ENCODE measurements around the gene GMDS. TPM values are rescaled to one million over a fixed set of nuclear protein-coding genes. Genes with fewer than 3 reads are reported as not detected.
"Not testable (repeated sequence)": the region's sequence is repeated elsewhere in the genome, so short reads cannot be mapped to it uniquely, and the experiment has no call there.

The GMDS gene
- total RNA-seq, 3 donors from 2014 or later (not counting 1 experiment from before 2014, with no cell fraction given) = 23.6 to 31.0 (median 26.4) TPM

- Mint-ChIP-seq H3K4me1 (peaks cover 0 to 4% of the 10 kb centered on the region in 2 donors), H3K27me3 (ENCODE audit: low read depth in 2 of 2) (no peaks in the 10 kb centered on the region), H3K27ac (no peak overlapping the region), H3K4me3 (no peak overlapping the region), H3K36me3 (no peaks in the 10 kb centered on the region), H3K9me3 (no peaks in the 10 kb centered on the region)
- ATAC-seq (peak in 1 of 3 donors; percentile 29), DNase-seq (no peak)
- H3K4me1 ChIP-seq (ENCODE audit: control insufficient read depth, insufficient read depth, low read length) = no peaks in the 10 kb centered on the region
- H3K9me3 ChIP-seq (ENCODE audit: control insufficient read depth, insufficient read depth, low read length) = no peaks in the 10 kb centered on the region
- intact Hi-C loops (cut with micrococcal nuclease) = no loop called here
- H3K36me3 ChIP-seq (ENCODE audit: control insufficient read depth, insufficient read depth, low read length) = no peaks in the 10 kb centered on the region
- 45% methylated on average over 16 of the region's 16 CpGs for WGBS (ENCODE audit: insufficient coverage)
- no peak for TF ChIP-seq CTCF (IDR thresholded peaks at IDR 0.05)
- H3K27me3 ChIP-seq (ENCODE audit: control insufficient read depth, insufficient read depth, low read length) = no peaks in the 10 kb centered on the region
- no peak overlapping the region for H3K27ac ChIP-seq (ENCODE audit: low read length)
- H3K4me3 ChIP-seq (ENCODE audit: low read length) = no peak overlapping the region
Measured at GRCh38 chr6:1670711-1671462, 574.5 kb downstream of the GMDS start.

DNA sequence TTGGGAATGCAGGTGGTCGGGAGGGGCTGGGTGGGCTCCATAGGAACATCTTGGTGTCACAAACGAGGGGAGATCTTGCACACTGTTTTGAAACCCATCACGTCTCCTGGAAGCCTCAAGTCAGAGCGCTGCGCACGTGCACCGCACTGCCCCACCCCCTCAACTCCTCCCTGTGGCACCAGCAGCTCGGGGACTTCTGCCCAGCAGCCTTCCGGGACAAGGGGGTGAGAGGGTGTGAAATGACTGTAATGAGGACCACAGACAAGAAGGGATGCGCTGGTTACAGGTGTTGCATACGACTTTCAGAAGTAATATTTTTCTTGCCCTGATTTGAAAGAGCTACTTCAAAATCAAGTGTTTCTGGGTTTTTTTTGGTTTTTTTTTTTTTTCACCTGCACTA lies 575.4 kb downstream of the GMDS start:
- Mint-ChIP-seq H3K27ac (no peak overlapping the region), H3K4me3 (no peak overlapping the region), H3K9me3 (no peaks in the 10 kb centered on the region), H3K27me3 (ENCODE audit: low read depth in 2 of 2) (no peaks in the 10 kb centered on the region), H3K36me3 (no peaks in the 10 kb centered on the region), H3K4me1 (peaks cover 0 to 4% of the 10 kb centered on the region in 2 donors)
- TF ChIP-seq CTCF (IDR thresholded peaks at IDR 0.05) = no peak
- ATAC-seq = no peak
- Histone ChIP-seq H3K27ac (ENCODE audit: low read length) (no peak overlapping the region), H3K4me3 (ENCODE audit: low read length) (no peak overlapping the region), H3K27me3 (ENCODE audit: control insufficient read depth, insufficient read depth, low read length) (no peaks in the 10 kb centered on the region), H3K4me1 (ENCODE audit: control insufficient read depth, insufficient read depth, low read length) (peaks cover 4% of the 10 kb centered on the region), H3K9me3 (ENCODE audit: control insufficient read depth, insufficient read depth, low read length) (no peaks in the 10 kb centered on the region), H3K36me3 (ENCODE audit: control insufficient read depth, insufficient read depth, low read length) (no peaks in the 10 kb centered on the region)
- no peak for DNase-seq
- WGBS (ENCODE audit: insufficient coverage) = 88% methylated on average over 11 of the region's 11 CpGs
- intact Hi-C loops (cut with micrococcal nuclease) = no loop called here

GRCh38 chr6:1668456-1668855 lies 576.9 kb downstream of the GMDS start:
- WGBS (ENCODE audit: insufficient coverage) = 100% methylated on average over 4 of the region's 5 CpGs

GRCh38 chr6:1667805-1668175 lies 577.6 kb downstream of the GMDS start:
- H3K4me3 ChIP-seq (ENCODE audit: low read length) = no peak overlapping the region
- no peak for DNase-seq
- Mint-ChIP-seq H3K4me1 (peaks cover 0 to 4% of the 10 kb centered on the region in 2 donors), H3K4me3 (no peak overlapping the region), H3K27me3 (ENCODE audit: low read depth in 2 of 2) (no peaks in the 10 kb centered on the region), H3K9me3 (no peaks in the 10 kb centered on the region), H3K27ac (no peak overlapping the region), H3K36me3 (no peaks in the 10 kb centered on the region)
- no peak for ATAC-seq
- no peaks in the 10 kb centered on the region for H3K27me3 ChIP-seq (ENCODE audit: control insufficient read depth, insufficient read depth, low read length)
- TF ChIP-seq CTCF (IDR thresholded peaks at IDR 0.05) = no peak
- H3K27ac ChIP-seq (ENCODE audit: low read length) = no peak overlapping the region
- no peaks in the 10 kb centered on the region for H3K9me3 ChIP-seq (ENCODE audit: control insufficient read depth, insufficient read depth, low read length)
- H3K36me3 ChIP-seq (ENCODE audit: control insufficient read depth, insufficient read depth, low read length) = no peaks in the 10 kb centered on the region
- peaks cover 4% of the 10 kb centered on the region for H3K4me1 ChIP-seq (ENCODE audit: control insufficient read depth, insufficient read depth, low read length)
- intact Hi-C loops (cut with micrococcal nuclease) = no loop called here
- WGBS (ENCODE audit: insufficient coverage) = 100% methylated on average over 1 of the region's 4 CpGs

More at GRCh38 chr6:1668456-1668855, 576.9 kb downstream of the GMDS start:
- H3K9me3 ChIP-seq (ENCODE audit: control insufficient read depth, insufficient read depth, low read length); H3K27ac Mint-ChIP-seq; intact Hi-C loops (cut with micrococcal nuclease); H3K27ac ChIP-seq (ENCODE audit: low read length); H3K9me3 Mint-ChIP-seq; H3K4me3 ChIP-seq (ENCODE audit: low read length); H3K27me3 ChIP-seq (ENCODE audit: control insufficient read depth, insufficient read depth, low read length); H3K4me1 Mint-ChIP-seq; H3K36me3 ChIP-seq (ENCODE audit: control insufficient read depth, insufficient read depth, low read length); H3K27me3 Mint-ChIP-seq (ENCODE audit: low read depth in 2 of 2); DNase-seq; H3K4me1 ChIP-seq (ENCODE audit: control insufficient read depth, insufficient read depth, low read length); ATAC-seq; H3K36me3 Mint-ChIP-seq; H3K4me3 Mint-ChIP-seq: not testable (repeated sequence)
